ENCODE measurements around the gene DENND1B. TPM values are rescaled to one million over a fixed set of nuclear protein-coding genes. Genes with fewer than 3 reads are reported as not detected.

DENND1B gene
- total and polyA plus RNA-seq, 2 of the 8 experiments (the other 6 are each of a cell fraction or from before 2014, with no cell fraction given) = 0.74 to 3.3 TPM

GRCh38 chr1:197779921-197780320 is 4.6 kb upstream of the DENND1B start:
- Histone ChIP-seq H2BK15ac (ENCODE audit: low read length) (no peak overlapping the region), H3K27me3 (replicated peaks in 1 of 4; ENCODE audit: control insufficient read depth in 3 of 4, extremely low read depth in 1 of 4, insufficient read depth in 3 of 4, low read length in 3 of 4) (no peaks in the 10 kb centered on the region), H3K23ac (ENCODE audit: insufficient read length) (no peak overlapping the region), H4K91ac (replicated peaks; ENCODE audit: insufficient read length, low read length) (no peak overlapping the region), H3K23me2 (ENCODE audit: low read depth, low read length) (no peaks in the 10 kb centered on the region; the same call in 1 of the 2 replicates), H2AFZ (ENCODE audit: low read length) (no peak overlapping the region), H3K79me1 (ENCODE audit: low read depth, low read length) (no peaks in the 10 kb centered on the region), H3K79me2 (ENCODE audit: control insufficient read depth in 1 of 2, insufficient read depth in 2 of 2, low read length in 2 of 2) (no peaks in the 10 kb centered on the region), H3K4ac (replicated peaks; ENCODE audit: insufficient read length, low read depth, low read length) (no peak overlapping the region), H4K20me1 (replicated peaks in 1 of 2; ENCODE audit: control insufficient read depth in 1 of 2, insufficient read depth in 2 of 2, low read length in 2 of 2) (no peaks in the 10 kb centered on the region), H3K18ac (ENCODE audit: extremely low read depth, low read length) (no peak overlapping the region), H3K27ac (ENCODE audit: low read depth, low read length) (no peak overlapping the region), H3K36me3 (ENCODE audit: control insufficient read depth in 2 of 4, insufficient read depth in 4 of 4, low read length in 3 of 4) (no peaks in the 10 kb centered on the region), H2BK20ac (ENCODE audit: low read length) (no peak overlapping the region), H2BK120ac (replicated peaks; ENCODE audit: low read depth, low read length) (no peak overlapping the region), H3K4me2 (ENCODE audit: insufficient read depth in 1 of 2, low read depth in 2 of 2, low read length in 2 of 2) (no peak overlapping the region), H4K5ac (ENCODE audit: insufficient read length, low read depth, low read length) (no peak overlapping the region), H3K4me1 (replicated peaks in 1 of 4; ENCODE audit: control insufficient read depth in 3 of 4, insufficient read depth in 4 of 4, low read length in 3 of 4) (peaks cover 3 to 8% (median 7%) of the 10 kb centered on the region in 4 experiments; a peak in 6 of 7 replicates), H3K9me3 (ENCODE audit: insufficient read depth in 2 of 2, low read depth in 1 of 2, low read length in 1 of 2) (no peaks in the 10 kb centered on the region), H4K8ac (ENCODE audit: extremely low read depth, insufficient read depth, low read length) (no peak overlapping the region), H3K9ac (replicated peaks in 1 of 4; ENCODE audit: extremely low read depth in 1 of 4, low read depth in 3 of 4, low read length in 3 of 4) (no peak overlapping the region), H3K14ac (ENCODE audit: insufficient read length) (no peak overlapping the region), H3K4me3 (ENCODE audit: extremely low read depth in 1 of 4, insufficient read depth in 2 of 4, low read depth in 3 of 4, low read length in 4 of 4) (no peak overlapping the region), H3K56ac (replicated peaks; ENCODE audit: insufficient read length, low read depth, low read length) (no peak overlapping the region), H2BK12ac (ENCODE audit: low read depth, low read length) (no peak overlapping the region), H2BK5ac (ENCODE audit: low read depth, low read length) (no peak overlapping the region), H2AK5ac (ENCODE audit: low read depth, low read length) (no peak overlapping the region)
- no peak for TF ChIP-seq SIRT6 (IDR thresholded peaks at IDR 0.05; ENCODE audit: low read length)
- no peak for TF ChIP-seq KDM5A (IDR thresholded peaks at IDR 0.05; ENCODE audit: low read length)
- TF ChIP-seq POU5F1 (IDR thresholded peaks at IDR 0.05; ENCODE audit: low read depth, low read length) = no peak
- TF ChIP-seq HDAC2 (IDR thresholded peaks at IDR 0.05; ENCODE audit: borderline replicate concordance in 1 of 2, low read depth in 2 of 2, low read length in 2 of 2) = no peak
- no peak for TF ChIP-seq EGR1 (IDR thresholded peaks at IDR 0.05; ENCODE audit: borderline replicate concordance, low read depth, low read length)
- no peak for TF ChIP-seq EZH2 (IDR thresholded peaks at IDR 0.05; ENCODE audit: low read depth, low read length, severe bottlenecking)
- no peak for TF ChIP-seq SIN3A (conservative IDR thresholded peaks at IDR 0.05 in 1 of 2, IDR thresholded peaks at IDR 0.05 in 1 of 2; ENCODE audit: low read depth in 1 of 2, low read length in 2 of 2)
- no peak for TF ChIP-seq GTF2F1 (IDR thresholded peaks at IDR 0.05; ENCODE audit: borderline replicate concordance, low read depth, low read length)
- TF ChIP-seq SP4 (IDR thresholded peaks at IDR 0.05; ENCODE audit: low read length) = no peak
- no peak for TF ChIP-seq BACH1 (IDR thresholded peaks at IDR 0.05; ENCODE audit: low read length)
- no peak for TF ChIP-seq POLR2AphosphoS5 (IDR thresholded peaks at IDR 0.05; ENCODE audit: low read depth, low read length)
- no peak for TF ChIP-seq JUND (IDR thresholded peaks at IDR 0.05; ENCODE audit: low read length)
- no peak for TF ChIP-seq SRF (IDR thresholded peaks at IDR 0.05; ENCODE audit: low read depth, low read length)
- FAIRE-seq (no peak), DNase-seq (ENCODE audit: low read depth in 1 of 2, low spot score in 2 of 2) (no peak)
- ChIA-PET CTCF (ENCODE audit: partially characterized antibody) (interaction anchor here (0.6 to 1.3 kb wide), 4 partner anchors 10 to 1670 kb away, joined by 3 to 6 read pairs (median 5); no protein-coding TSS in a partner anchor), POLR2A (ENCODE audit: partially characterized antibody) (interaction anchor here (0.6 kb wide), 1 partner anchor 112 kb away, joined by 3 read pairs; no protein-coding TSS in a partner anchor)

Measured in H1 (cell line).